GM18508 (cell line): ENCODE results near the gene C2orf74.

Source experiments
- ATAC-seq: cut with Tn5 transposase; IDR thresholded peaks from one replicate; pipeline ENCODE4 v1.9.1; 2021; ENCODE audit warnings: moderate number of reproducible peaks; ENCODE audit not compliant: insufficient read depth, unreplicated experiment

The C2orf74 gene

DNA sequence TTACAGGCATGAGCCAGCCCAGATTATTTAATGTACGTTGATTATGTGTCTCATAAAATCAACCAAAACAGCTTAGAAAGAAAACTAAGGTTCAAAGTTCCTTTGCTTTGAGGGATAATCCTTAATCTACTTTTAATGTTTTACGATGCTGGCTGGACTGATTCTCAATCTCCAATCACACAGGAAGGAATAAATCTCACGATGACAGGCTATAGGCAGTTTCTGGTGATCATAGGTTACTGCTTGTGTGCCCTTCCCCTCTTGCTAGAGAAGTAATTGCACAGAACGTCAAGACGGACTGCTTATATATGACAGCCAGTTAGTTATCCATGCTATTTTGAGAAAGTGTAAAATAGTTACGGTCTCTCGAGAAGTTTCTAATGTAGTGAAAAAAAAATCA, 43.1 kb downstream of the C2orf74 start:
- no peak for ATAC-seq

DNA sequence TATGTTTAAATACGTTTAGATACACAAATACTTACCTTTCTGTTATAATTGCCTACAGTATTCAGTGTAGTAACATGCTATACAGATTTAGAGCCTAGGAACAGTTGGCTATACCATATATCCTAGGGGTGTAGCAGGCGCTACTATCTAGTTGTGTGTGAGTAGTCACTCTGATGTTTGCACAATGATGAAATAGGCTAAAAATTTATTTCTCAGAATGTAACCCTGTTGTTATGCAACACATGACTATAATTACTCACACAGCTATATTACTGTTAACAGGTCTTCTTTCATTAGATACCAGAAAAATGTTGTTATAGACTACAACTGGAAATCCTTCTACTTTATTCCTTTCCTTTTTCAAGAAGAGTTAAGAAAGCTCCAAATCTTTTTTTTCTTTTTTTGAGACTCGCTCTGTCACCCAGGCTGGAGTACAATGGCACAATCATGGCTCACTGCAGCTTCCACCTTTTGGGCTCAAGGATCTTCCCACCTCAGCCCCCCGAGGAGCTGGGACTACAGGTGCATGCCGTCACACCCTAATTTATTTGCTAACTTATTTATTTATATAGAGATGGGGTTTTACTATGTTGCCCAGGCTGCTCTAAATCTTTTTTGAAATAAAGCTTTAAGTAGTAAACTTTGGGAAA, 48.5 kb downstream of the C2orf74 start:
- ATAC-seq: no peak

DNA sequence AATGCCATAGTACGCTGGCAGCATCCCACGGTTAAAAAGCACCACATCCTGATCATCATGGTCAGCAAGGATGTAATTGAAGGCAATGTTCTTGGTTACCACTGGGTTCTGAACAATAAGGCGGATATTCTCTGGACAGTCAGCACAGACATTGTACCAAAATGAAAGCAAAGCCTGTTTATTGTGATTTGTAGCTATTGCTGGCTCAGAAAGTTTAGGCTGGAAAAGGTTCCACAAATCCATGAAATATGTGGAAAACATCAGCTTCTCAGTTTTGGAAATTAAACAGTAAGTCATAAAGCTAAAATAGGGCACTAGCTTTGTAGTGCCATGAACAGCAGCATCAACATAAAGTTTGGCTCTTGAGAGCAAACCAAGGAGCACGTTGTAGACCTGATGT, 52.2 kb downstream of the C2orf74 start:
- ATAC-seq: no peak
